ENCODE data around the gene LGSN. TPM values are rescaled to one million over a fixed set of nuclear protein-coding genes. Genes with fewer than 3 reads are reported as not detected.
"Not testable (repeated sequence)": the region's sequence is repeated elsewhere in the genome, so short reads cannot be mapped to it uniquely, and the experiment has no call there.

Gene LGSN
- total RNA-seq, 2 donors from 2014 or later: under 0.01 to 0.26 TPM

DNA sequence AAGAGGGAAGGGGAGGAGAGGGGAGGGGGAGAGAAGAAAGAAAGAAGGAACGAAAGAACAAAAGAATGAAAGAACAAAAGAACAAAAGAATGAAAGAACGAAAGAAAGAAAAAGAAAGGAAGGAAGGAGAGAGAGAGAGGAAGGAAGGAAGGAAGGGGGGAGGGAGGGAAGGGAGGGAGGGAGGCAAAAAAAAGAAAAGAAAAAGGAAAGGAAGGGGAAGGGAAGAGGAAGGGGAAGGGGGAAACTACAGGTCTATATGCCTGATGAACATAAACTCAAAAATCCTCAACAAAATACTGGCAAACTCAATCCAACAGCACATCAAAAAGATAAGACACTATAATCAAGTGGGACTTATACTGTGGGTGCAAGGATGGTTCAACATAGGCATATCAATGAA is 13.7 kb upstream of the LGSN start:
- WGBS, 2 donors: 78 to 80% methylated on average over 2 of the region's 2 CpGs

DNA sequence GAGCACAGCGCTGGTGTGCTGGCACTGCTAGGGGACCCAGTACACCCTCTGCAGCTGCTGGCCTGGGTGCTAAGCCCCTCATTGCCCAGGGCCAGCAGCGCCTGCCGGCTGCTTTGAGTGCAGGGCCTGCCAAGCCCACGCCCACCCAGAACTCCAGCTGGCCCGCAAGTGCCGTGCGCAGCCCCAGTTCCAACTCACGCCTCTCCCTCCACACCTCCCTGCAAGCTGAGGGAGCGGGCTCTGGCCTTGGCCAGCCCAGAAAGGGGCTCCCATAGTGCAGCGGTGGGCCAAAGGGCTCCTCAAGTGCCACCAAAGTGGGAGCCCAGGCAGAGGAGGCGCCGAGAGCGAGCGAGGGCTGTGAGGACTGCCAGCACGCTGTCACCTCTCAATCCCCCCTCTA is 6.8 kb upstream of the LGSN start:
- H3K27ac ChIP-seq; H3K9me3 ChIP-seq; H3K4me3 ChIP-seq; intact Hi-C loops (cut with DNase I); H3K27me3 ChIP-seq; H3K36me3 ChIP-seq (replicated peaks in 1 of 2; ENCODE audit: insufficient read depth in 1 of 2, low read depth in 2 of 2); H3K4me1 ChIP-seq; ATAC-seq; DNase-seq: not testable (repeated sequence)
- WGBS, 2 donors: 88 to 97% methylated on average over 7 to 15 of the region's 15 CpGs

More for the DNA sequence above, 13.7 kb upstream of the LGSN start:
- intact Hi-C loops (cut with DNase I): no loop called here
- no peaks in the 10 kb centered on the region for H3K27me3 ChIP-seq
- no peak overlapping the region for H3K4me3 ChIP-seq
- H3K27ac ChIP-seq: no peak overlapping the region
- ATAC-seq (no peak), DNase-seq (no peak)
- no peak for TF ChIP-seq POLR2A (IDR thresholded peaks at IDR 0.05)
- TF ChIP-seq, protein P1, sequence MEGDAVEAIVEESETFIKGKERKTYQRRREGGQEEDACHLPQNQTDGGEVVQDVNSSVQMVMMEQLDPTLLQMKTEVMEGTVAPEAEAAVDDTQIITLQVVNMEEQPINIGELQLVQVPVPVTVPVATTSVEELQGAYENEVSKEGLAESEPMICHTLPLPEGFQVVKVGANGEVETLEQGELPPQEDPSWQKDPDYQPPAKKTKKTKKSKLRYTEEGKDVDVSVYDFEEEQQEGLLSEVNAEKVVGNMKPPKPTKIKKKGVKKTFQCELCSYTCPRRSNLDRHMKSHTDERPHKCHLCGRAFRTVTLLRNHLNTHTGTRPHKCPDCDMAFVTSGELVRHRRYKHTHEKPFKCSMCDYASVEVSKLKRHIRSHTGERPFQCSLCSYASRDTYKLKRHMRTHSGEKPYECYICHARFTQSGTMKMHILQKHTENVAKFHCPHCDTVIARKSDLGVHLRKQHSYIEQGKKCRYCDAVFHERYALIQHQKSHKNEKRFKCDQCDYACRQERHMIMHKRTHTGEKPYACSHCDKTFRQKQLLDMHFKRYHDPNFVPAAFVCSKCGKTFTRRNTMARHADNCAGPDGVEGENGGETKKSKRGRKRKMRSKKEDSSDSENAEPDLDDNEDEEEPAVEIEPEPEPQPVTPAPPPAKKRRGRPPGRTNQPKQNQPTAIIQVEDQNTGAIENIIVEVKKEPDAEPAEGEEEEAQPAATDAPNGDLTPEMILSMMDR (IDR thresholded peaks at IDR 0.05): no peak
- no peaks in the 10 kb centered on the region for H3K4me1 ChIP-seq
- H3K9me3 ChIP-seq: no peaks in the 10 kb centered on the region
- no peaks in the 10 kb centered on the region for H3K36me3 ChIP-seq (replicated peaks in 1 of 2; ENCODE audit: insufficient read depth in 1 of 2, low read depth in 2 of 2)

DNA sequence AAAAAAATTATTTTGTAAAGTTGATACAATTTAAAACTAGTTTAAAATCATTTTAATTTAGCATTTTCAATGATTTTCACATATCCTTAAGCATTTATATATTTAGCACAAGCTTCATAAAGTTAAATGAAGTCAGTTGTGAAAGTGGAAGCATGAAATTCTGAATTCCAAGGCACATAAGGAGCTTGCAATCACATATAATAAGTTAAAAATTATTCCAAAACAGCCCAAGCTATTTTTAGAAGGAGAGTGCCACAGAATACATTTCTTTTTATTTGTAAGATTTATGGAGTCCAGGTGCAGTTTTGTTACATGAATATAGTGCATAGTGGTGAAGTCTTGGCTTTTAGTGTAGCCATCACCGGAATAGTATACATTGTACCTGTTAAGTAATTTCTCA is 3.2 kb upstream of the LGSN start:
- H3K36me3 ChIP-seq (replicated peaks in 1 of 2; ENCODE audit: insufficient read depth in 1 of 2, low read depth in 2 of 2): no peaks in the 10 kb centered on the region
- no peak overlapping the region for H3K4me3 ChIP-seq
- no peak overlapping the region for H3K27ac ChIP-seq
- 96 to 97% methylated on average over 1 of the region's 1 CpG for WGBS, 2 donors
- no peaks in the 10 kb centered on the region for H3K4me1 ChIP-seq
- no peak for DNase-seq
- ATAC-seq: no peak
- no peaks in the 10 kb centered on the region for H3K27me3 ChIP-seq
- H3K9me3 ChIP-seq: no peaks in the 10 kb centered on the region
- no peak for TF ChIP-seq POLR2A (IDR thresholded peaks at IDR 0.05)
- TF ChIP-seq, protein P1 (IDR thresholded peaks at IDR 0.05): no peak
- intact Hi-C loops (cut with DNase I): no loop called here

DNA sequence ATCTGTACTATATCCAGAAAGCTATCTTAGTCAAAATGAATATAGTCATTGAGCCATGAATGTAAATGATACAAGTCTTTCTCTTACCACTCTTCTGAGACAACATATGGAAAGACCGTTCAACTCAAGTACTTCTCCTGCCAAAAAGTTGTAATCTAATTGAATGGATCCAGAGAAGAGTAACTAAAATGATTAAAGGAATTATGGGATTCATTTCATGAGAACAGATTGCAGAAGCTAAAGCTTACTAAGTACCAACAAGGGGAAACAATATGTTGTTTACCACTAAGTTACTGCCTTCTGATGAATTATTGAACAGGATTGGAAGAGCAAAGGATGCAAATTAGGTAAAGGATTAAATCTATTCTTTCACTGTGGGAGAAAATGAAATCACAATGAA is 2.0 kb upstream of the LGSN start:
- DNase-seq: no peak
- Histone ChIP-seq H3K4me1 (no peaks in the 10 kb centered on the region), H3K4me3 (no peak overlapping the region), H3K27ac (no peak overlapping the region), H3K27me3 (no peaks in the 10 kb centered on the region), H3K36me3 (replicated peaks in 1 of 2; ENCODE audit: insufficient read depth in 1 of 2, low read depth in 2 of 2) (no peaks in the 10 kb centered on the region), H3K9me3 (no peaks in the 10 kb centered on the region)
- WGBS, 2 donors: 83 to 89% methylated on average over 1 of the region's 1 CpG
- ATAC-seq: no peak
- TF ChIP-seq POLR2A (IDR thresholded peaks at IDR 0.05): no peak
- TF ChIP-seq, protein P1 (IDR thresholded peaks at IDR 0.05): no peak
- intact Hi-C loops (cut with DNase I): no loop called here

DNA sequence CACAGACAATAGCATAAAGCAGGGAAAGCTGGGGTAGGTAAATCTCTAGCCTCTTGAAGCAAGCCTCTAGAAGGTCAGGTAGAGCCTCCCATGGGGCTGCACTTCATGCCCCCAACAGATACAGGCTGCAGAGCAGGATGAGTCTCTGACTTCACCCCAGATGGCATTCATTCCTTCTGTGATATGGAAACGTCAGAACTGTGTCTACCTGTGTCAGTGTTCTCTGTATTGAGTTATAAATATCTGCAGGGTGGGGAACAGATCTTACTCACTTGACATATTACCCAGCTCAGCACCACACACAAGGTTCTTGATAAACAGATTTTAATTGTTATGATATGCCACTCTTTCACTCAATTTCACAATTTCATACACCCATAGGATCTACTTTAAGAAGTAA is 2.1 kb downstream of the LGSN start:
- WGBS, 2 donors: 10 to 19% methylated on average over 1 of the region's 1 CpG
- intact Hi-C loops (cut with DNase I): no loop called here
- TF ChIP-seq POLR2A (IDR thresholded peaks at IDR 0.05): no peak
- TF ChIP-seq, protein P1 (IDR thresholded peaks at IDR 0.05): no peak
- Histone ChIP-seq H3K4me1 (no peaks in the 10 kb centered on the region), H3K27me3 (no peaks in the 10 kb centered on the region), H3K36me3 (replicated peaks in 1 of 2; ENCODE audit: insufficient read depth in 1 of 2, low read depth in 2 of 2) (no peaks in the 10 kb centered on the region), H3K9me3 (no peaks in the 10 kb centered on the region), H3K27ac (no peak overlapping the region), H3K4me3 (no peak overlapping the region)
- ATAC-seq (no peak), DNase-seq (no peak)

Data from body of pancreas (tissue), 4 donors.